Calu3 (cell line): ENCODE measurements around the gene ART5. TPM values are rescaled to one million over a fixed set of nuclear protein-coding genes. Genes with fewer than 3 reads are reported as not detected.

ENCODE experiments used
- BruUV-seq: library from RNA; stranded (reverse); fragments of 400-500 nt; replicated peaks from 2 replicates; lab custom pipeline; 2021; lab: Mats Ljungman, UMichigan
- CTCF ChIA-PET: fragments of 300-600 bp; sonication (Branson Sonifier 250); formaldehyde crosslinking; loops from one replicate; lab custom pipeline; 2022; ENCODE audit warnings: antibody characterized with exemption; lab: Charles Lee
- DNase-seq: peaks from one replicate; pipeline ENCODE4 v3.0.0; 2022
- H3K27ac Mint-ChIP-seq: one replicate; pipeline ENCODE4 v1.8.0; 2022; ENCODE audit warnings: mixed read lengths; ENCODE audit not compliant: unreplicated experiment
- H3K27me3 Mint-ChIP-seq: one replicate; pipeline ENCODE4 v1.8.0; 2022; ENCODE audit warnings: mixed read lengths; ENCODE audit not compliant: unreplicated experiment
- H3K36me3 Mint-ChIP-seq: one replicate; pipeline ENCODE4 v1.8.0; 2022; ENCODE audit warnings: mild to moderate bottlenecking, moderate library complexity, mixed read lengths; ENCODE audit not compliant: insufficient read depth, unreplicated experiment
- H3K4me1 Mint-ChIP-seq: one replicate; pipeline ENCODE4 v1.8.0; 2022; ENCODE audit warnings: mild to moderate bottlenecking, low read depth, mixed read lengths; ENCODE audit not compliant: unreplicated experiment
- H3K4me3 Mint-ChIP-seq: one replicate; pipeline ENCODE4 v1.8.0; 2022; ENCODE audit warnings: mild to moderate bottlenecking, low read depth, moderate library complexity, mixed read lengths; ENCODE audit not compliant: unreplicated experiment
- H3K9me3 Mint-ChIP-seq: one replicate; pipeline ENCODE4 v1.8.0; 2022; ENCODE audit warnings: low read depth, mixed read lengths; ENCODE audit not compliant: unreplicated experiment
- intact Hi-C: fragments of 100-400 bp; cut with micrococcal nuclease; formaldehyde crosslinking; loops from one replicate; pipeline ENCODE4 v1.10.0; 2022; ENCODE audit not compliant: unreplicated experiment
- total RNA-seq: library from RNA; stranded (reverse); gene quantifications from 2 replicates; pipeline ENCODE4 v1.2.3, GENCODE V29; 2022
- TF ChIP-seq, protein P1 (sequence below): fragments of 200-600 bp; IDR thresholded peaks from one replicate; pipeline ENCODE4 v1.8.0; 2022; ENCODE audit warnings: antibody characterized with exemption; ENCODE audit not compliant: unreplicated experiment

The ART5 gene
- total RNA-seq, 1 experiment from 2014 or later, result not detected

DNA sequence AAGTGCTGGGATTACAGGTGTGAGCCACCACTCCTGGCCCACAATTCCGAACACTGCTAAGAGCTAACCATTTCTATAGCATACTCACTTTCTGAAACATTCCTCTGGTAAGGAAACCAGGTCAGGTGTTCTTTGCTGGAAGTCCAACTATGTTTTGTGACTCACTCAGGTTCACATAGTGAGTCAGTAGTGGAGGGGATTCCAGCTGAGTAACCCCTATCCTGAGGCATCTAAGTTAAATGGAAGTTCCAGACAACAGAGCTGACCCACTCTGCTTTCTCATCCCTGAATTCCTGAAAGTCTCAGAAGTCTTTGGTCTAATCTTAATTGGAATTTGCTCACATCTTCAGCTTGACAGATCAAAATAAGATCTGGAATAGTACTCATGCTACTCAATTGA, 32.4 kb upstream of the ART5 start:
- TF ChIP-seq, protein P1, sequence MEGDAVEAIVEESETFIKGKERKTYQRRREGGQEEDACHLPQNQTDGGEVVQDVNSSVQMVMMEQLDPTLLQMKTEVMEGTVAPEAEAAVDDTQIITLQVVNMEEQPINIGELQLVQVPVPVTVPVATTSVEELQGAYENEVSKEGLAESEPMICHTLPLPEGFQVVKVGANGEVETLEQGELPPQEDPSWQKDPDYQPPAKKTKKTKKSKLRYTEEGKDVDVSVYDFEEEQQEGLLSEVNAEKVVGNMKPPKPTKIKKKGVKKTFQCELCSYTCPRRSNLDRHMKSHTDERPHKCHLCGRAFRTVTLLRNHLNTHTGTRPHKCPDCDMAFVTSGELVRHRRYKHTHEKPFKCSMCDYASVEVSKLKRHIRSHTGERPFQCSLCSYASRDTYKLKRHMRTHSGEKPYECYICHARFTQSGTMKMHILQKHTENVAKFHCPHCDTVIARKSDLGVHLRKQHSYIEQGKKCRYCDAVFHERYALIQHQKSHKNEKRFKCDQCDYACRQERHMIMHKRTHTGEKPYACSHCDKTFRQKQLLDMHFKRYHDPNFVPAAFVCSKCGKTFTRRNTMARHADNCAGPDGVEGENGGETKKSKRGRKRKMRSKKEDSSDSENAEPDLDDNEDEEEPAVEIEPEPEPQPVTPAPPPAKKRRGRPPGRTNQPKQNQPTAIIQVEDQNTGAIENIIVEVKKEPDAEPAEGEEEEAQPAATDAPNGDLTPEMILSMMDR, result no peak
- Mint-ChIP-seq H3K4me3 (no peak overlapping the region), H3K4me1 (no peaks in the 10 kb centered on the region), H3K36me3 (peaks cover 44% of the 10 kb centered on the region), H3K9me3 (no peaks in the 10 kb centered on the region), H3K27me3 (no peaks in the 10 kb centered on the region), H3K27ac (no peak overlapping the region)
- DNase-seq, result no peak
- intact Hi-C loops, result no loop called here
- no TSS peak for BruUV-seq
- CTCF ChIA-PET, result no interaction called here

DNA sequence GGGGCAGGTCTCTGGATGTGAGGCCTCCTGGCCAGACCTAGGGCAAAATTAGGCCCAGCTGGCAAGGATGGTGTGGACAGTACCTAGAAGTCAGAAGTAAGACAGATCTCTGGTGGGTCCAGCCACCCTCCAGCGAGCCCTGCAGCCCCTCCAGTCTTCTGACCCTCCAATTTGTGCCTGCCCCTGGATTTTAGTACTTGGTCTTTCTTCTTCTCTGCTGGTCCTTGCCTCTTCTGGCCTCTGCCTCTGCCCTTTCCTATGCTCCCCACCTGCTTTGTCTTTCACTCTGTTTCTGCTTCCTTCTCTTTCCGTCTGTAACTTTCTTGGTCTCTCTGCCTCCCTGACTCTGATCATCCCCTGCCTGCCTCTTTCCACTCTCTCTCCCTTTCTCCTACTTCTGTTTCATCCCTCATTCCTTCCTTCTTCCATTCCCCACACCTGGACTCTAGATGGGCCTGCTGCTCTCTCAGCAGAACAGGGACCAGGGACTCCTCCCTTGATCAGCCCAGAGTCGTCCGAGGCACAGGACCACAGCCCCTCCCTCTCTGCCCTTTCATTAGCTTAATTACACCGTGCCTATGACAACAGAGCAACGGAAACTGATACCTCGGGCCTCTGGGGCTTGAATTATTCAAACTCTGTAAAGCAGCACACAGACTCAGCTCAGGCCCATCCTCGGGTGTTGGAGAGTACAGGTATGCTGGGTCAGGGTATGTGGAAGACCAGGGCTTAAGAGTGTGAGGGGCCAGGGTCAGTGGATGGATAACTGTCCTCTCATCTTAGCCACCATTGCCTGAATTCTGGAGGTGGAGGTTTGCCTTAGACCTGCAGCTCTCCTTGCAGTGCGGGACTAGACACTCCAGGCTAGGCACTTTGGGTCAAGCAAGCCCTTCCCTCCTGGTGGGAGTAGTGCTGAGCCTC, 29.8 kb upstream of the ART5 start, which contains the start of gene CHRNA10:
Gene CHRNA10 (minus strand): TSS at position 51 of the 921 bp plus-strand sequence. CDS start 72 bp downstream, outside the sequence.
- Mint-ChIP-seq H3K4me1 (no peaks in the 10 kb centered on the region), H3K9me3 (no peaks in the 10 kb centered on the region), H3K27ac (peak within 1 kb of the TSS; percentile 25), H3K4me3 (no peak within 1 kb of the TSS), H3K36me3 (peaks cover 33% of the 10 kb centered on the region), H3K27me3 (no peaks in the 10 kb centered on the region)
- BruUV-seq, result no TSS peak
- TF ChIP-seq, protein P1, result no peak
- intact Hi-C loops, result no loop called here
- no peak for DNase-seq
- CTCF ChIA-PET, result interaction anchor here (0.6 kb wide), 1 partner anchor 23 kb away, joined by 9 read pairs; no protein-coding TSS in a partner anchor

DNA sequence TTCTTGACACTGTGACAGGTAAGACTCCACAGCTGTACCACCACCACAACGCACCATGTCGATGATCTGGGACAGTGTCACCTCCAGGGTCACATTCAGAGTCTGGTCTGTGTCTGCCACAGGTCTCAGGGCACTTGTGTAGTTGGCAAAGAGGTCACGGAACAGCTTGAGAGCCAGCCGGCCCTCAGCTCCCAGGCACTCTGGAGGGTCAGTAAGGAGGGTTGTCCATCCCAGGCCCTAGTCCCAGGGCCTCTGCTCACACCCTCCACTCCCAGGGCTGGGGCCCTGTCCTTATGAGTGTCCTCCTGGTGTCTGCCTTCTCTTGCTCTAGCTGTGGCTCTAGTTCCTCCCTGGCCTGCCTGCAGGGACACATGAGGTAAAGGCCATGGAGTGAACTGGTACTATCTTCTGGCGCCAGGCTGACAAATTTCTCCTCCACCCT, 28.0 kb upstream of the ART5 start:
- TF ChIP-seq, protein P1, result no peak
- no peaks in the 10 kb centered on the region for H3K9me3 Mint-ChIP-seq
- intact Hi-C loops, result no loop called here
- no TSS peak for BruUV-seq
- H3K27ac Mint-ChIP-seq, result no peak overlapping the region
- no peak for DNase-seq
- H3K27me3 Mint-ChIP-seq, result no peaks in the 10 kb centered on the region
- CTCF ChIA-PET, result no interaction called here
- peaks cover 37% of the 10 kb centered on the region for H3K36me3 Mint-ChIP-seq
- H3K4me3 Mint-ChIP-seq, result no peak overlapping the region
- H3K4me1 Mint-ChIP-seq, result no peaks in the 10 kb centered on the region

DNA sequence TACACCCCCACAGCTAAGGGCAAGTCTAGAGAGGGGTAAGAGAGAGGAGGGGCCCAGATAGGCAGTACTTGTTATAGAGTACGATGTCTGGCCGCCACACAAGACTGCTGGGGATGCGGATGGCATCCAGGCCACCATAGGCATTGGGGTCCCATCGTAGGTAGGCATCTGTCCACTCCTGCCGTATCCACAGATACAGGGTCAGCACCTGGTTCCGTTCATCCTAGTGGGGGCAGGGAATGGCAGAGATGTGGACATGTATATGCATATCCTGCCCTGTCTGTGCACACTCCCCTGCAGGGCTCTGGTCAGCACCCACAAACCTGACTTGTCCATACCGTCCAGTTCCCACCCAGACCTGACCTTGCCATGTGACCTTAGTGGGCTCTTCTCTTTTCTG, 27.3 kb upstream of the ART5 start:
- no peak overlapping the region for H3K27ac Mint-ChIP-seq

More for the DNA sequence above, 27.3 kb upstream of the ART5 start:
- no TSS peak for BruUV-seq
- no peaks in the 10 kb centered on the region for H3K4me1 Mint-ChIP-seq
- CTCF ChIA-PET, result no interaction called here
- no peak for DNase-seq
- H3K4me3 Mint-ChIP-seq, result no peak overlapping the region
- H3K36me3 Mint-ChIP-seq, result peaks cover 34% of the 10 kb centered on the region
- TF ChIP-seq, protein P1, result no peak
- H3K27me3 Mint-ChIP-seq, result no peaks in the 10 kb centered on the region
- intact Hi-C loops, result no loop called here
- no peaks in the 10 kb centered on the region for H3K9me3 Mint-ChIP-seq
